Umbilical cord (tissue), 2 donors: ENCODE measurements around the gene HOXB8. TPM values are rescaled to one million over a fixed set of nuclear protein-coding genes. Genes with fewer than 3 reads are reported as not detected.

Experiments
- DNase-seq: peaks from one replicate; pipeline ENCODE4 v3.0.0-alpha.2; 2015; ENCODE audit warnings: low spot score
- total RNA-seq: library from RNA; depleted of rRNA; stranded (reverse); fragments of >200 nt; gene quantifications from one replicate; pipeline ENCODE4 v1.2.3, GENCODE V29; 2014; ENCODE audit warnings: low replicate concordance; ENCODE audit not compliant: insufficient read depth

Gene HOXB8
- total RNA-seq, 1 donor from 2014 or later = not detected

DNA sequence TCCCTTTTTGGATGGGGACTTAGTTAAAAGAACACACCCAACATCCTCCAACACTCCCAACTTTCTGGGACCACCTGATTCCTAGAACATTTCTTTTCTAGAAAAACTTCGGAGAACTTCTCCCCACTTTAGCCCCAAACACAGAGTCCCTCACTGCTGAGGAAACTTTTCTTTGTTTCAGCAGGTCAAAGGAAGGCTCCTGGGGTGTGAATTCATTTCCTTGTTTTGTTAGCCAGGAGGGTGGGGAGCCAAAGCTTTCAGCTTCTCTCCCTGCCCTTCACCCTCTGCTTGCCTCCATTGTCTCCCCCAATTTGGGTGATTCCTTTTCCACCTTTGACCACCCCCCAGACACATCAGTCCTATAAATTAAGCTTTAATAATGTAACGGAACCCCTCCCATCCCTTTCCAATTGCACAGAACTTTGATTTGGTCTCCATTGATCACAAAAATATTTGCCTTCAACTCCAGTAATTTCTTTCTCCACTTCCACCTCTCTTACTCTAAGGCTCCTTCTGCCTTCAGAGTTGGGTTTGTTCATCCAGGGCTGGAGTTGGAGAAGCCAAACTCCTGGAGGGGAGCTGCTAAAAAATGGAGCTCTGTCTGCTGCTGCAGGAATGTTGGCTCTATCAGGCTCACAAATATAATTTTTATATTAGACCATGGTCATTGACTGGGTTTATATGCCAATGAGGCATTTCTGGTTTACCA, 47.3 kb downstream of the HOXB8 start:
- DNase-seq = no peak

DNA sequence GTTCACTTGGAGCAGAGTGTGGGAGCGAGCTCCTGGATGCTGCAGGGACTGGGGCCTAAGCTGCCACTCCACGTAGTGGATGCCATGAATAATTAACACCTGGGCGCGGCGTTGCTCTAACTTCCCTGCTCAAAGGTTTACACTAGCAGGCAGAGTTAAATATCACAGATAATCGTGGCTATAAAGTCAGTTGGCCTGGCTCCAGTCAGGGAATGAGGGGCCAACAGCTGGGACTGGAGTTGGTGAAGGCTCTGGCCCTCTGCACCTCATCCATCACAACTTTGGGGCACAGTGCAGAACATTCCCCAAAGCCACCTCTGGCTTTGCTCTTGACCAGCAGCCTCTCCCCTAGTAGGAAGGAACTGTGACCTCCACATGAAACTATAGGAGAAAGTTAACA, 47.9 kb downstream of the HOXB8 start:
- DNase-seq = no peak

DNA sequence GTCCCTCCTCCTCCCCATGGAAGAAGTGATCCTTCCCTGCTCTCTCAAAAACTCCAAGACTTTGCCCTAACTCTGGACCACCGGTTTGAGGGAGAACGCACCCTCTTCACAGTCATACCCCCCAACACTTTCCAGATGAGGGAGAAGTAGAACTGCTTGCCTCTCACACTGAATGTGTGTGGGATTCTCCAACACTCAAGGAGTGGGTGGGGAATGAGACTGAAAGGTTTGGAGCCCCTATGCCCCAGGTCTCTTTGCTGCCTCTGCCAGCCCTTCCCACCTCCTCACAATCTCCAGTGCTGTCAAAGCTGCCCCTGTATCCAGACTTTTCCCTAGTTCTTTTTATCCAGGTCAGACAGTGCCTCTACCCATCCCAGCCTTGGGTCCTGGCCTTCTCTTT, 48.4 kb downstream of the HOXB8 start:
- DNase-seq = no peak

DNA sequence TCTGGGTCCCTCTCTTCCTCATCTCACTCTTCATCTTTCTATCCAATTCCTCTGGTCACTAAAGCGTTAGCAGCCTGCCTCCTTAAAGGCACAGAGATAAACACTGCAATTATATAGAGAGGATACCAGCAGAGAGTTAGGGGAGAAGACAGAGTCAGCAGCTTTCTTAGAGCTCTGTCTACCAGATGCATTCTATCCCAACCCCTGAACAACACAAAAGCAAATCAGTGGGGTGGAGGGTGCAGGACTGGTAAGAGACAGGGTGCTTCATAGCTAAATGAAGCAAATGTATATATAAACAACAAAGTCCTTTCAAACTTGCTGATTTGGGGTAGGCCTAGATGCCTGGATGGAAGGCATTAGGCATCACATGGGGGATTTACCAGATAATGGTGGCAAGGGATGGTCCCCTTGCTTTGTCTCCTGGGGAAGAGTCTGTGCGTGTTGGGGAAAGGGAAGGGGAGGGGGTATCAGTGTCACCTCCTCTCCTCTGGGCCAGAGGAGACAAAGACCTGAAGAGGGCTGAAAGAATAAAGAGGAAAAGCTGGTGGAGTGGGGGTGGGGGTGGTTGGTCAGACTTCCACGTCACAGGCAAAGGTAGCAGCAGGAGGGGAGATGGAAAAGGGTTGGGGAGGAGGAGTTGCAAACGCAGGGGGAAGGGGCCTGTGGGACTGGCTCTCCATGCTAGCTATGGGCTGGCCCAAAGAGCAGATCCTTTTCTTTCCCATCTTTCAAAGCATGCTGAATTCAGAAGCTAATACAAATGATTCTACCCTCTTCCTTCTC, 49.0 kb downstream of the HOXB8 start:
- DNase-seq = no peak

DNA sequence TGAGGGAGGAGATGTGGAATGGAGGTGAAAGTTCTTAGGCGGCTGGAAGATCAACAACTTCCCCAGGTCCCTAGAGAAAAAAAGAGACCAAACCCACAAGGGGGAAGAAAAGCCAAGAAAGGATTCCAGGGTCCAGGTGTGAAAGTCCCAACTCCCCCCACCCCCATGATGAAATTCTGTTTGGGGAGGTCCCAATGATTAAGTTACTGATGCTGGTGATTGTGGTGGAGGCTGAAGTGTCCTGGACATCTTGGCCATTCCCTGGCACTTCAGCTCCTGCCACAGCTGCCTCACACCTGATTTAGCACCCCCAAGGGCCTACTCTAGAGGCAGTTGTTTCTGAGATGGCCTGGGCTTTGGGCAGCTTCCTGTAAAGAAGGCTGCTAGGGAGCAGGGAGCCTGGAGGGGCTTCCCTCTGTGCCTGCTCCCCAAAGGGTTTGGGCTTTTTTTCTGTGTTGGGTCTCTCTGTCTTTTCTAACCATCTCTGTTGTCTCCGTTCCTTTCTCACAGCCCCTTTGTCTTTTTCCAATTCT, 50.0 kb downstream of the HOXB8 start:
- DNase-seq = no peak

DNA sequence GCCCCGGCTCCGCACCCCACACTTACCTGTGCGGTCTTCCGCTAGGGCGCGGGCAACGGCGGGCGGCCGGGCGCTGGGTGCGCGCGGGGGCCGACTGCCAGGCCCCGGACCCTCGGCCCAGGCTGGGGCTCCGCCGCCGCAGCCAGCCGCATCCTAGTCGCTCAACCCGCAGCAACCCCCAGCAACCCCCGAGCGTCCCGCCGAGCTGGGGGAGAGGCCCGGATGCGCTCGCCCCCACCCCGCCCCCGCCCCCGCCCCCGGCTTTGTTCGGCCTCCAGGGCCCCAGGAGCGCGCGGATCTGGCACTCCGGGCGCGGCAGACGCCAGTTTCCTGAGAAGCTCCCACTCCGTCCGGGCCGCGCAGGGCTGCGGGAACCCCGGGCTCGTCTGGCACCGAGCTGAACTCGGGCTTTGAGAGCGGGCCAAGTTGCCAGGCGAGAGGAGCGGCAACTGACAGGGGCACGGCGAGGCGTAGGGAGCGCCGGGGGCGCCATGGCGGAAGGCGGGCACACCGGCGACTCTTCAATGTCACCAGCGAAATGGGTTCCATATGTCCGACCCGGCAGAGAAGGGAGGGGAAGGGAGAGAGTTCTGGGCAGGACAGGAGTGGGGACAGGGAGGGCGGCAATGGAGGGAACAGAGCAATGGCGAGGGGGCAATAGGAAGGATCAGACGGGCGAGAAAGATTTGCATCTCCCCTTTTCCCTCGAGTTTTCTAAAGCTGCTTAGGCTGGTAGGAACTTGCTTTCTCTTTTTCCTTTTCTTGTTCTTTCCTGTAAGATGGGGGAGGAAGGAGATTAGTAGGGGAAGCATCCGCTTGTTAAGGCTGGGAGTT, 50.7 kb downstream of the HOXB8 start:
- DNase-seq = no peak

DNA sequence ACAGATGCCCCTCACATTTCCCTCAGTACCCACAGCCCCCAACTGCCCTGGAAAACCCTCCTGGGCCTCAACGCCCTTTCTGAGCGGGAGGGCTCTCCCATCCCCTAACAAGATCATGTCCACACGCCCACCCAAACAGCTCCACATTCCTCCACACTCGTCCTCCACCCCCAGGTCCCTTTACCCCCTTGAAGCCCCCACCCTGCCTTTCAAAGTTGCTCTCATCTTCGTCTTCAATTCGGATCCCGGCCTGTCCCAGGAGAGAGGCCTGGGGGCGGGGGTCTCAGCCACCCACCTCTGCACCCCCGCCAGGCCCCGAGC, 51.3 kb downstream of the HOXB8 start:
- no peak for DNase-seq

DNA sequence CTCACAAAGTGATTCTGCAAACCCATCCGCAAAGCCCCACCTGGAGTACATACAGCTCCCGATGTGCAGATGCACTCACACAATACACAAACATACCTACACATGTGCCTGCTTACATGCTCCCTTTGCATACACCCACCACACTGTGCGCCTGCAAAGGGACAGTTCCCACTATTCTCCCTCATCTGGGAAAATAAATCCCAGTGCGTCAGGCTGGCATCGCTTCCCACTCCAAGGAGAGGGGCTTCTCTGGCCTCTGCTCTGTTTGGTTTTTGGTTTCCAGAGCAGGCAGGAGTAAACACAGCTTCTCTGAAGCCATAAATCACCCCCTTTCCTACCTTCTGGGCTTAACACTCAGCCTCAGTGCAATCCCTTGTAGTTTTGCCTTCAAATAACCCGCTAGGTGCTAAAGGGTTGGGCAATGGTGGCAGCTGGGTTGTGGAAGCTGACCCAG, 51.7 kb downstream of the HOXB8 start:
- DNase-seq = no peak

DNA sequence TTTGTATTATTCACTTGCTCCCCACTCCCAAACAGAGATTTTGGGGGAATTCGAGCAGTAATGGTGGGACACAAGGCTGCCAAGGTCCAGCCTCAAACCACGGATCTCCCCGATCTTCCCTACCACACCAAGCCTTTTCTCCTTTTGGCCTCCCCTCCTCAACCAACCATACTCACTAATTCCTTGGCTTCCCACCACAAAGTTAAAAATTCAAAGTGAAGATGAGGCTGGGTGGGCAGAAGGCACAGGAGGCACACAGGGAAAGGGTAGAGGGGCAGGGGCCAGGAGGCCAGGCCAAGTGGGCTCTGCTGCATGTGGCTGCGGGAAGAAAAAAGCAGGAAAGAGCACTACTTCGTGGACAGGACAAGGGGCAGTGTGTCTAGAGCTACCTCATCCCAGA, 52.2 kb downstream of the HOXB8 start:
- DNase-seq = no peak

Other genes starting within 250 kb of the HOXB8 start
- not detected for gene SKAP1, start 185.1 kb downstream of the HOXB8 start, total RNA-seq
- 0.96 TPM for gene HOXB1, start 84.3 kb downstream of the HOXB8 start, total RNA-seq
- gene HOXB2, start 70.2 kb downstream of the HOXB8 start, total RNA-seq = 9.9 TPM
- gene HOXB4, start 36.9 kb downstream of the HOXB8 start, total RNA-seq = 3.4 TPM
- 18.3 TPM for gene HOXB3, start 25.1 kb downstream of the HOXB8 start, total RNA-seq
- not detected for gene HOXB5, start 21.5 kb downstream of the HOXB8 start, total RNA-seq
- not detected for gene HOXB6, start 10.3 kb downstream of the HOXB8 start, total RNA-seq
- gene HOXB7, start 4.3 kb downstream of the HOXB8 start, total RNA-seq = 0.96 TPM
- 0.24 TPM for gene HOXB9, start 11.1 kb upstream of the HOXB8 start, total RNA-seq
- gene PRAC1, start 107.2 kb upstream of the HOXB8 start, total RNA-seq = not detected
- gene PRAC2, start 107.9 kb upstream of the HOXB8 start, total RNA-seq = not detected
- 0.72 TPM for gene HOXB13, start 113.5 kb upstream of the HOXB8 start, total RNA-seq
- gene TTLL6, start 201.9 kb upstream of the HOXB8 start, total RNA-seq = not detected
- 120 TPM for gene CALCOCO2, start 215.7 kb upstream of the HOXB8 start, total RNA-seq